HG03575 (cell line): ENCODE results near the gene ZNF594.
"Not testable (repeated sequence)": the region's sequence is repeated elsewhere in the genome, so short reads cannot be mapped to it uniquely, and the experiment has no call there.

Experiments used
- ATAC-seq: cut with Tn5 transposase; IDR thresholded peaks from one replicate; pipeline ENCODE4 v1.9.1; 2021; ENCODE audit not compliant: unreplicated experiment, insufficient number of reproducible peaks, low FRiP score; ENCODE audit errors: extremely low read depth

Gene ZNF594

GRCh38 chr17:5138616-5139457 lies 52.8 kb downstream of the ZNF594 start:
- no peak for ATAC-seq

DNA sequence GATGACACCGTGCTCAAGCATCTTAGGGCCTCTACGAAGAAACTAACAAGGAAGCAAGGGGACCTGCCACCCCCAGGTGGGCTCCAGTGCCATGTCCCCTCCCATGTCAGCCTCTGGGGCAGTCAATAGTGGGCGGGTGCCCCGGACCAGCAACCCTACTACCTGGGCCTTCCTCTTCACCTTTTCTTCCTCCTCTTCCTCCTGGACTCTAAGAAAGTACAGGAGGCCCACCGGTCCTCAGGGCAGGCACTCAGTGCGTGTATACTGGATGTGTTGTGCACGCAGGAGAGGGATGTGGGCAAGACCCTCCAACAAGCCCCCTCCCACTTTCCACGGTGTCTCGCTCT lies 53.5 kb downstream of the ZNF594 start:
- not testable (repeated sequence) for ATAC-seq

DNA sequence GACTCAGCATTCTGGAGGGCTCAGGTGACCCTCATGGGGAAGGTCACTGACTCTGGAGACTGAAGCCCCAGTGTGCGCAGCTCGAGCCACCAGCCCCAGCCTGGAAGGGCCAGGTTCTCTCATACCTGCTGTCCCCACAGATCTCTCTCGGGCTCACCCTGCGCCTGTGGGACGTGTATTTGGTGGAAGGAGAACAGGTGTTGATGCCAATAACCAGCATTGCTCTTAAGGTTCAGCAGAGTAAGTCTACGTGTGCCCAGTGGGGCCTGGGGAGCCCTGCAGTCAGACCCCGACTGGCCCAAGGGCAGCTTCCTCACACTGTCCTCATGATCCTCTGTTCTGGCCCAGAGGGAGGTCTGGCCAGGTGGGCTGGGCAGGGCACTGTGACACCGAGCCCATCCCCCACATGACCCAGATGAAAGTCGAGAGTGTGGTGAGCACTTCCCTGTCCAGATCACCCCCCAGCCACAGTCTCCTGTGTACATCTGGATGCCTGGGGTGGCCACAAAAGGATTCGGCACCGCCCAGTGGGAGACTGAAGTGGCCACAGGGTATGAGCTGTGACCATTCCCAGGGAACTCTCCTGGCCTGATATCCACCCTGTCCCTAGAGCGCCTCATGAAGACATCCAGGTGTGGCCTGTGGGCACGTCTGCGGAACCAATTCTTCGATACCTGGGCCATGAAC lies 54.0 kb downstream of the ZNF594 start:
- not testable (repeated sequence) for ATAC-seq

- not testable (repeated sequence) for ATAC-seq
These were observed 54.9 kb downstream of the ZNF594 start for GRCh38 chr17:5136580-5137412.

DNA sequence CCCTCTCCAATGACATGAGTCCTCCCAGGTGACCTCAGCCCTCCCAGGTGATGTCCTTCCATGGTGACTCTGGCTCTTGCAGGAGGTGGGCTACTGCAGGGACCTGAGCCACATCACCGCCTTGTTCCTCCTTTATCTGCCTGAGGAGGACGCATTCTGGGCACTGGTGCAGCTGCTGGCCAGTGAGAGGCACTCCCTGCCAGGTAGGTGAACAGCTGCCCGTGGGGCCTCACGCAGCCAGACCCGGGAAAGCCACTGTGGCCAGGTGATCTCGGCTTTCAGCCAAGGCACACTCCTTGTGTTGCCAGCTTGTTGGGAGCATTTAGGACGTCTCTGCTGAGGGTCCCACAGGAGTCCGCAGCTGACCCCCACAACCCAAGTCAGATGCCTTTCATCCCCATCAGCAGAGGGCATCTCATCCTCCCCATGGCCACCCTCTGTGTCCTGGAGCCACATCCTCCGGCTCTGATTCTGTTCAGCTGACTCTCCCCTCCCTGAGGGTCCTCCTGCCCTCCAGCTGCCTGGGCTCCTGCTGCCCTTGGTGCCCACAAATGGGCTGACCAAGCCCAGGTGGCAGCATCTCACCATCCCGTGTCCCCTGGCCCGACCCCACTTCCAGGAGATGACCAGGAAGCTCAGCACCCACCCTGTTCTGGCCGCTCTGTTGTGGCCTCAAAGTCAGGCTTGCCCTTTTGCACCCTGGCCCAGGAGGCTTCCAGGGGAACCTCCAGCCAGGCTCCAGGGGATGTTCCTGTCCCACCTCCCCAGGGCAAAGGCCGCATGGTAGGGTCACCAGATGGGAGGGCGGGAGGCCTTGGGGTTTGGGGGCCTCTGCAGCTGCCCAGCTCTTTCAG lies 55.7 kb downstream of the ZNF594 start:
- ATAC-seq: no peak

DNA sequence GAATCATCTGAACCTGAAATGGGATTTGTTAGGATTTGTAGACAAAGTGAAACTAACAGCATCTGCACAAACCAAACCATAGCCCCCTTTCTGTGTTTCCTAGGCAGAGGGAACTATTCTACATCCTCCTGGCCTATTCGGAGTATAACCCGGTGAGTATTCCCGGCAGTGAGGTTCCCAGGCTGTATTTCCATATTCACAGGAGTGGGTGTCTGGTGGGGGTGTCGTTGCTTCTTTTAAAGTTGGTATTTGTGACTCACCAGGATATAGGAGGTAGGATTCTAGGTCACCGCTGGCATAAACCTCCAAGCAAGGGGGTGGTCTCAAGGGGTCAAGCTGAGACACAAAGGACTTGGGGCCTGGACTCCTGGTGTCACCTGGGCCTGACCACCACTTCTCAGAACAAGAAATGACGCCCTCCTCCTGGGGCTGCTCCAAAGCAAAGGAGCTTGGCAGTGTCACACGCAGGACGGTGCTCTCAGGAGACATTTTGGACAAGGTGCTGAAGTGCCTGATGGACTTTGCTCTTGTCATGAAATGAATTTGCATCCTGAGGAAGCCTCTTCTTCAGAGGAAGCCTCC lies 56.4 kb downstream of the ZNF594 start:
- not testable (repeated sequence) for ATAC-seq

GRCh38 chr17:5134571-5134970 lies 57.1 kb downstream of the ZNF594 start:
- ATAC-seq: not testable (repeated sequence)

GRCh38 chr17:5133961-5134360 lies 57.7 kb downstream of the ZNF594 start:
- ATAC-seq: not testable (repeated sequence)

- ATAC-seq: no peak
These were observed 58.4 kb downstream of the ZNF594 start for GRCh38 chr17:5133311-5133710.

DNA sequence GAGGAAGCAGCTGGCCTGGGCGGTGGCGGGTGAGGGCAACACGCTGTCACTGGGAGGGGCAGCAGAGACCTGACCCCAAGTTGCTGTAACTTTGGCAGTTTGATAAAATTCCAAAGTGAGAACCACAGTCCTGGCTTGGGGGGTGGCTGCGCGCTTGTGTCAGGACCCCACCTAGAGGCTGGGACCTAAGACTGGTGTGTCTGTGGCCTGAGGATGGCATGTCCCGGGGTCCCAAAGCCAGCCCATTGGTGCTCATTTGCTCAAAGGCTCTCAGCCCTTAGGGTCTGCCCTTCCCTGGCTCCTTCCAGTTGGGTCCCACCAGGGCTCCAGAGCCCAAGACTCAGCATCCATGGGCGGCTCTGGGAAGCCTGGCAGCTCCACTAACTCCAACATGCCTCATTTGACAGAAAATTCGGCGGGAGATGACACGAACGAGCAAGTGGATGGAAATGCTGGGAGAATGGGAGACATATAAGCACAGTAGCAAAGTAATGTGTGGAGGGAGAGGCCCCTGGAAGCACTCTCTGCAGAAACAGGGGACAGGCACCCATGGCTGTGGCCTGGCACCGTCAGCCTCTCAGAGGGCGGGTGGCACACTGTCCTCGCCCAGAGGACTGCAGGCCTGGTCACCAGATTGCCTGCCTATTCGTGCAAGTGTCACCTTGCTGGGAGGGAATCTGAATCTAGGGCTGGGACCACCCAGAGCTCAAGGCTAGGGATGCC lies 59.0 kb downstream of the ZNF594 start:
- not testable (repeated sequence) for ATAC-seq

GRCh38 chr17:5131799-5132502 lies 59.7 kb downstream of the ZNF594 start:
- ATAC-seq: not testable (repeated sequence)

- no peak for ATAC-seq
These were observed 60.4 kb downstream of the ZNF594 start for GRCh38 chr17:5131146-5131715.

DNA sequence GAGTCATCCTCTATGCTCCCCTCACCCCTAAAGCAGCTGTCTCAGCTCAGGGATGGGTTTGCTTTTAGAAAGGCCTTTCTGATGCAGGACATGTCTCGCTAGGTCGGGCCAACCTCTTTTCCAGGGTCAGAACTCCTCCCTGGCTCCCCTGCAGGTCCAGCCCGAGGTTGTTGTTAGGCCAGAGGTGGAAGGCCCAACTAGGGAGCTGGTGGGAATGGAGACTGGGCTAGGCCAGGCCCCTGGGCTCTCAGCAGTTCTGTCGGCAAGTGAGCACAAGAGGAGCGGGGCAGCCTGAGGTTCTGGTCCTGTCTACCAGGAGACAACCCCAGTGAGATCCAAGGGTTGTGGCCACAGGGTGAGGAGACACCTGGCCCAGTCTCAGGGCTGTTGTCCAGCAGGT lies 61.0 kb downstream of the ZNF594 start:
- ATAC-seq: not testable (repeated sequence)

- not testable (repeated sequence) for ATAC-seq
These were observed 61.4 kb downstream of the ZNF594 start for GRCh38 chr17:5130261-5130660.

- ATAC-seq: not testable (repeated sequence)
These were observed 61.9 kb downstream of the ZNF594 start for GRCh38 chr17:5129770-5130169.
